ENCODE data around the gene CALU.

Gene CALU

GRCh38 chr7:128743112-128743772 lies 4.1 kb downstream of the CALU start:
- peak in 1 of 2 donors; percentile 45 for DNase-seq (ENCODE audit: low read depth in 2 of 2)
- no peak overlapping the region for H3K4me3 ChIP-seq (replicated peaks in 1 of 2; ENCODE audit: low read depth in 2 of 2, low read length in 2 of 2)
- no peak for TF ChIP-seq CTCF (IDR thresholded peaks at IDR 0.05; ENCODE audit: low read depth, low read length)

- TF ChIP-seq CTCF (IDR thresholded peaks at IDR 0.05; ENCODE audit: low read depth, low read length), result no peak
- no peak for DNase-seq (ENCODE audit: low read depth in 2 of 2)
- no peak overlapping the region for H3K4me3 ChIP-seq (replicated peaks in 1 of 2; ENCODE audit: low read depth in 2 of 2, low read length in 2 of 2)
Observed at GRCh38 chr7:128744366-128744905, 5.3 kb downstream of the CALU start.

GRCh38 chr7:128745706-128746105 lies 6.5 kb downstream of the CALU start:
- TF ChIP-seq CTCF (IDR thresholded peaks at IDR 0.05; ENCODE audit: low read depth, low read length), result no peak
- no peak for DNase-seq (ENCODE audit: low read depth in 2 of 2)
- no peak overlapping the region for H3K4me3 ChIP-seq (replicated peaks in 1 of 2; ENCODE audit: low read depth in 2 of 2, low read length in 2 of 2)

- TF ChIP-seq CTCF (IDR thresholded peaks at IDR 0.05; ENCODE audit: low read depth, low read length), result no peak
- no peak overlapping the region for H3K4me3 ChIP-seq (replicated peaks in 1 of 2; ENCODE audit: low read depth in 2 of 2, low read length in 2 of 2)
- DNase-seq (ENCODE audit: low read depth in 2 of 2), result no peak
Observed at GRCh38 chr7:128747327-128748079, 8.3 kb downstream of the CALU start.

- TF ChIP-seq CTCF (IDR thresholded peaks at IDR 0.05; ENCODE audit: low read depth, low read length), result no peak
Observed at GRCh38 chr7:128752251-128752650, 13.1 kb downstream of the CALU start.

GRCh38 chr7:128755075-128755818 lies 16.1 kb downstream of the CALU start:
- no peak overlapping the region for H3K4me3 ChIP-seq (replicated peaks in 1 of 2; ENCODE audit: low read depth in 2 of 2, low read length in 2 of 2)
- no peak for DNase-seq (ENCODE audit: low read depth in 2 of 2)

More at GRCh38 chr7:128752251-128752650, 13.1 kb downstream of the CALU start:
- no peak overlapping the region for H3K4me3 ChIP-seq (replicated peaks in 1 of 2; ENCODE audit: low read depth in 2 of 2, low read length in 2 of 2)
- DNase-seq (ENCODE audit: low read depth in 2 of 2), result no peak

More at GRCh38 chr7:128755075-128755818, 16.1 kb downstream of the CALU start:
- TF ChIP-seq CTCF (IDR thresholded peaks at IDR 0.05; ENCODE audit: low read depth, low read length), result no peak
